Activated CD8-positive, alpha-beta T cell treated with anti-CD3 and anti-CD28 coated beads for 36 hours (primary cell): ENCODE data around the gene PPFIBP2. TPM values are rescaled to one million over a fixed set of nuclear protein-coding genes. Genes with fewer than 3 reads are reported as not detected.

Source experiments
- ATAC-seq: fragments of 200-7000 bp; cut with Tn5 transposase; one replicate; pipeline ENCODE4 v1.10.0; 2021; ENCODE audit warnings: mild to moderate bottlenecking, moderate library complexity
- CTCF ChIA-PET: fragments of 350-600 bp; sonication (Branson Sonifier 250); formaldehyde crosslinking; loops from one replicate; lab custom pipeline; 2021; ENCODE audit warnings: antibody characterized with exemption; lab: Charles Lee
- POLR2A ChIA-PET: fragments of 350-600 bp; sonication (Branson Sonifier 250); formaldehyde crosslinking; loops from one replicate; lab custom pipeline; 2021; ENCODE audit warnings: antibody characterized with exemption; lab: Charles Lee
- DNase-seq: peaks from one replicate; pipeline ENCODE4 v3.0.0-alpha.2; 2020
- H3K27ac Mint-ChIP-seq: one replicate; pipeline ENCODE4 v1.8.0; 2021; ENCODE audit warnings: mild to moderate bottlenecking, mixed read lengths
- H3K27me3 Mint-ChIP-seq: one replicate; pipeline ENCODE4 v1.8.0; 2021; ENCODE audit warnings: mixed read lengths
- H3K36me3 Mint-ChIP-seq: one replicate; pipeline ENCODE4 v1.8.0; 2021; ENCODE audit warnings: low read depth, mixed read lengths
- H3K4me1 Mint-ChIP-seq: one replicate; pipeline ENCODE4 v1.8.0; 2021; ENCODE audit warnings: low read depth, mixed read lengths
- H3K4me3 Mint-ChIP-seq: one replicate; pipeline ENCODE4 v1.8.0; 2021; ENCODE audit warnings: mild to moderate bottlenecking, moderate library complexity, mixed read lengths
- H3K9me3 Mint-ChIP-seq: one replicate; pipeline ENCODE4 v1.8.0; 2021; ENCODE audit warnings: mixed read lengths
- intact Hi-C: fragments of 100-400 bp; cut with micrococcal nuclease; formaldehyde crosslinking; loops from one replicate; pipeline ENCODE4 v1.10.0; 2022
- total RNA-seq, 2 experiments: library from RNA; stranded (reverse); gene quantifications; one replicate each; pipeline ENCODE4 v1.2.3, GENCODE V29; 2021
- TF ChIP-seq, protein P1 (sequence below): fragments of 200-600 bp; IDR thresholded peaks from one replicate; pipeline ENCODE4 v1.8.0; 2022; ENCODE audit warnings: antibody characterized with exemption, mild to moderate bottlenecking

The PPFIBP2 gene
- total RNA-seq, 2 experiments from 2014 or later: 13.3 to 14.2 TPM

DNA sequence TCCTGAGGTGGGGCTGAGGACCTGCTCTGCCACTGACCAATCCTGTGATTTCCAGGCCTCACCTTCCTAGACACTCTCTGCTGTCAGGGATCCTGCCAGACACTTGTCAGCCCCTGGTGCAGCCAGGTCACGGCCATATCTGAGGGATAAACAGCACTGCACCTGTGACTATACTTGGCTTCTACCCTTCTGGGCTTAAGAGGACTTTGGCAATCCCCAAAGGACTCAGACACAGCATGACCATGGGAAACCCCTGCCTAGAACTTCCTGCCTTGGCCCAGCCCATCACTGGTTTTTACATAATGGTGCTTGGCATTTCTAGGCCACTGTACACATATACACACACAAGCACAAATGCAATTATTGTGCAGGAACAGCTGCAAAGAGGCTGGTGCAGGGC lies 40.1 kb upstream of the PPFIBP2 start:
- TF ChIP-seq, protein P1, sequence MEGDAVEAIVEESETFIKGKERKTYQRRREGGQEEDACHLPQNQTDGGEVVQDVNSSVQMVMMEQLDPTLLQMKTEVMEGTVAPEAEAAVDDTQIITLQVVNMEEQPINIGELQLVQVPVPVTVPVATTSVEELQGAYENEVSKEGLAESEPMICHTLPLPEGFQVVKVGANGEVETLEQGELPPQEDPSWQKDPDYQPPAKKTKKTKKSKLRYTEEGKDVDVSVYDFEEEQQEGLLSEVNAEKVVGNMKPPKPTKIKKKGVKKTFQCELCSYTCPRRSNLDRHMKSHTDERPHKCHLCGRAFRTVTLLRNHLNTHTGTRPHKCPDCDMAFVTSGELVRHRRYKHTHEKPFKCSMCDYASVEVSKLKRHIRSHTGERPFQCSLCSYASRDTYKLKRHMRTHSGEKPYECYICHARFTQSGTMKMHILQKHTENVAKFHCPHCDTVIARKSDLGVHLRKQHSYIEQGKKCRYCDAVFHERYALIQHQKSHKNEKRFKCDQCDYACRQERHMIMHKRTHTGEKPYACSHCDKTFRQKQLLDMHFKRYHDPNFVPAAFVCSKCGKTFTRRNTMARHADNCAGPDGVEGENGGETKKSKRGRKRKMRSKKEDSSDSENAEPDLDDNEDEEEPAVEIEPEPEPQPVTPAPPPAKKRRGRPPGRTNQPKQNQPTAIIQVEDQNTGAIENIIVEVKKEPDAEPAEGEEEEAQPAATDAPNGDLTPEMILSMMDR: no peak
- no peaks in the 10 kb centered on the region for H3K27me3 Mint-ChIP-seq
- H3K9me3 Mint-ChIP-seq: no peaks in the 10 kb centered on the region
- ATAC-seq (peak; percentile 42), DNase-seq (no peak)
- intact Hi-C loops: no loop called here
- H3K4me3 Mint-ChIP-seq: no peak overlapping the region
- ChIA-PET POLR2A (no interaction called here), CTCF (interaction anchor here (1.3 kb wide), 1 partner anchor 375 kb away, joined by 3 read pairs; no protein-coding TSS in a partner anchor)
- H3K36me3 Mint-ChIP-seq: no peaks in the 10 kb centered on the region
- H3K27ac Mint-ChIP-seq: no peak overlapping the region
- no peaks in the 10 kb centered on the region for H3K4me1 Mint-ChIP-seq

DNA sequence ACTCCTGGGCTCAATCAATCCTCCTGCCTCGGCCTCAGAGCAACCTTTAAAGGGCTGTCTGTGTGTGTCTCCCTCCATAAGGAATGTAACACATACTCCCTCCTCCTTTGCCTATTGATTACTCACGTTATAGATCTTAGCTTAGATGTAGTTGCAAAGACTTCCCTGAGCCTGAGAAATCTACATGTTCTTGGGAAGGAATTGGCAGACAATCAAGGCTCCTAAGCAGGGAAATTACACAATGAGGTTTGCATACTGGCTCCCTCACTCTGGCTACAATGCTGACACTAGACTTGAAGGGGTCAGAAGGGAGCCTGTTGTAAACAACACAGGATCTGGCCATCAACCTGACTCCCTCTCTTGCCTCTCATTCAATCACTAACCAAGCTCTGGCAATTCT lies 33.7 kb upstream of the PPFIBP2 start:
- no peak overlapping the region for H3K4me3 Mint-ChIP-seq
- H3K27ac Mint-ChIP-seq: no peak overlapping the region
- TF ChIP-seq, protein P1: no peak
- ATAC-seq (no peak), DNase-seq (no peak)
- H3K4me1 Mint-ChIP-seq: no peaks in the 10 kb centered on the region
- no peaks in the 10 kb centered on the region for H3K36me3 Mint-ChIP-seq
- H3K27me3 Mint-ChIP-seq: no peaks in the 10 kb centered on the region
- intact Hi-C loops: no loop called here
- no peaks in the 10 kb centered on the region for H3K9me3 Mint-ChIP-seq
- ChIA-PET POLR2A (no interaction called here), CTCF (no interaction called here)

DNA sequence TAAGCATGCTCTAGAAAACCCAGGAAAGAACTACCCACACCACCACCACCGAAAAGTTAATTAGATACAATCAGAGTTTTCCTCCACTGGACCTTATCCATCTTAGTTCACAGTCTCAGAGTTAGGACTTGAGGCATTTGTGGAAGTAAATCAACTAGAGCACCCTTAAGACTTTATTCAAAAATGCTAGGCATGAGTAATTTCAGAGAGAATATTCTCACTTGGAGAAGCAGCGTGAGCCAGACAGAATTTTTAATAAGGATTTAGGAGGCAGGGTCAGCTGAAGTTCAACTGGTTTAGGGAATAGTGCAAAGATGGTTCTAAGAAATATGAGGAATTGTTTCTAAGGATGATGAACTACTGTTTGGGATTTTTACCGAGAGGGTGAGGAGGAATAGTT lies 29.7 kb upstream of the PPFIBP2 start:
- DNase-seq: no peak
- intact Hi-C loops: no loop called here
- no peak for ATAC-seq
- Mint-ChIP-seq H3K4me3 (no peak overlapping the region), H3K4me1 (no peaks in the 10 kb centered on the region), H3K9me3 (no peaks in the 10 kb centered on the region), H3K36me3 (no peaks in the 10 kb centered on the region), H3K27ac (no peak overlapping the region), H3K27me3 (no peaks in the 10 kb centered on the region)
- ChIA-PET CTCF (no interaction called here), POLR2A (no interaction called here)
- TF ChIP-seq, protein P1: no peak

DNA sequence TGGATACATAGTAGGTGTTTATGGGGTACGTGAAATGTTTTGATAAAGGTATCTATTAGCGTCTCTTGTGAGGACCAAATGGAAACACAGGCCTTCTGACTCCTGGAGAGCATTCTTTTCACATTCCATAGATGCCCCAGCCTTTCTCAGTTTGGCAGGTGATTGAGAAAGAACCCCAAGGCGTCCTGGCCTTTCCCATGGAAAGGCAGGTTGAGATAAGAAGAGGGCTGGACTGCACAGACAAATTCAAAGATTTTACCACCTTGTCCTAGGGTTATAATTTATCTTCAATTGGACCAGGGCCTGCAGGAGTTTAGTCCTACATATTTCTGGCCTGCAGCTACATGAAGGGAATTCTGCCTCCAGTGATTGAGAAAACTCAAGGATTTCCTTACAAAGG lies 29.2 kb upstream of the PPFIBP2 start:
- H3K36me3 Mint-ChIP-seq: no peaks in the 10 kb centered on the region
- intact Hi-C loops: no loop called here
- CTCF ChIA-PET: no interaction called here
- H3K27ac Mint-ChIP-seq: no peak overlapping the region
- POLR2A ChIA-PET: no interaction called here
- no peaks in the 10 kb centered on the region for H3K9me3 Mint-ChIP-seq
- no peaks in the 10 kb centered on the region for H3K4me1 Mint-ChIP-seq
- H3K4me3 Mint-ChIP-seq: no peak overlapping the region
- DNase-seq (no peak), ATAC-seq (no peak)
- TF ChIP-seq, protein P1: no peak
- no peaks in the 10 kb centered on the region for H3K27me3 Mint-ChIP-seq

DNA sequence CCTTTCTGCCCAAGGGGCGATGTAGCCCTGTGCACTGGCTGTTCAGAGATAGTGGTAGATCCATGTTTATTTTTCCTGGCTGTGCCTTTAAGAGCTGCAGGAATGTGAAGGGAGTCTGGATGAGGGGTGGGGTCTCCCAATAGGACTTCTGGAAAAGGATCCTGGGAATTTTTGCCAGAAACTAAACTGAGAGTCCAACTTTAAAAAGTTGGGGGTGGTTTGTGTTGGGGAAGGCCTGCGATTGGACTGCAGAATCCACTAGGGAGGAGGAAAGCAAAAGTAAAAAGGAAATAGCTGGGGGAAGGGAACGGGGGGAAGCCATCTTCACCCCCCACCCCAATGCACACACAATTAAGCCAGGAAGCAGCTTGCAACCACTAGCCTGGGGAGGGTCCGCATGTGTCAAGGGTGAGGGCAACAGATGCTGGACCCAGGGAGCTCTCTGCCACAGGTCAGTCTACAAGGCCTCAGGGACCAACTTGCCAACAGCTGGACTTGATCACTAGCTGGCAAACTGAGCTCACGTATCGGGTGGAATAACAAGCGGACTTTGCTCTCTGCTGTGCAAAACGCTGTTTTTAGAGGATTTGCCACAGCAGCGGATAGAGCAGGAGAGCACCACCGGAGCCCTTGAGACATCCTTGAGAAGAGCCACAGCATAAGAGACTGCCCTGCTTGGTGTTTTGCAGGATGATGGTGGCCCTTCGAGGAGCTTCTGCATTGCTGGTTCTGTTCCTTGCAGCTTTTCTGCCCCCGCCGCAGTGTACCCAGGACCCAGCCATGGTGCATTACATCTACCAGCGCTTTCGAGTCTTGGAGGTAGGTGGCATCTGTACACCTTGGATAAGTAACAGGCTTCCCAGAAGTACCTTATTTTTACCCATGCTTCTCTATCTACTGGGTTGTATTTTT lies 28.4 kb upstream of the PPFIBP2 start, which contains the start of gene OLFML1:
Gene OLFML1, plus strand, starts transcription at position 321 of the 912 bp plus-strand sequence. Its CDS starts 370 bp downstream, at position 691.
- no peak within 1 kb of the TSS for H3K27ac Mint-ChIP-seq
- DNase-seq: no peak
- H3K36me3 Mint-ChIP-seq: no peaks in the 10 kb centered on the region
- intact Hi-C loops: no loop called here
- ChIA-PET CTCF (interaction anchor here (0.9 to 1.6 kb wide), 3 partner anchors 14 to 43 kb away, joined by 3 to 4 read pairs (median 3); partner anchors contain the start of gene PPFIBP2), POLR2A (no interaction called here)
- no peak for ATAC-seq
- no peaks in the 10 kb centered on the region for H3K4me1 Mint-ChIP-seq
- no peaks in the 10 kb centered on the region for H3K27me3 Mint-ChIP-seq
- H3K4me3 Mint-ChIP-seq: no peak within 1 kb of the TSS
- H3K9me3 Mint-ChIP-seq: no peaks in the 10 kb centered on the region
- TF ChIP-seq, protein P1: no peak
